IPS-18a (cell line): Measurements from ENCODE around the gene NTRK2.

ENCODE experiments used
- H3K27ac ChIP-seq: one replicate; pipeline ENCODE4 v1.5.1; 2013; ENCODE audit warnings: low read length
- H3K27me3 ChIP-seq: one replicate; pipeline ENCODE4 v1.6.1; 2013; ENCODE audit warnings: mild to moderate bottlenecking, low read length; ENCODE audit not compliant: control insufficient read depth, insufficient read depth
- H3K36me3 ChIP-seq: one replicate; pipeline ENCODE4 v1.6.1; 2013; ENCODE audit warnings: low read depth, low read length; ENCODE audit not compliant: control insufficient read depth
- H3K4me1 ChIP-seq: one replicate; pipeline ENCODE4 v1.6.1; 2013; ENCODE audit warnings: low read depth, low read length; ENCODE audit not compliant: control insufficient read depth
- H3K4me3 ChIP-seq: one replicate; pipeline ENCODE4 v1.5.1; 2013; ENCODE audit warnings: low read length
- H3K9ac ChIP-seq: one replicate; pipeline ENCODE4 v1.6.1; 2013; ENCODE audit warnings: mild to moderate bottlenecking, low read length, moderate library complexity
- H3K9me3 ChIP-seq: one replicate; pipeline ENCODE4 v1.6.1; 2013; ENCODE audit warnings: low read depth, low read length; ENCODE audit not compliant: control insufficient read depth

The NTRK2 gene

DNA sequence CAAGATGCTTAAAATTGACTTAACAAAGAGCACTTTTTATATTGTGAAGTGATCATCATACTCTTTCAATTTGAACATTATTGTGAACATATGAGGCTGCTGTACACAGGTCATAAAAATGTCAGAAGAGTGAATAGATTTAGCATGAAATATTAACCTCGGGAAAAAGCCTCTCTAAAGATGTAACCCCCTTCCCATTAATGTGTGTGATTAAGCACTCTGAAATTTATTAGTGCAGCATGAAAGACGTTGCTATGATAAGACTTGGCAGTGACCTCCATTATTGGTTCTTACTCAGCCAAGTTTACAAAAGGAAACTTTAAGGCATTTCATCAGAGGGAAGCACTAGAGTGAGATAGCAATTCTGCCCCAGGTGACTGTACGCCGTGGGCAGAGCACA is 326.5 kb downstream of the NTRK2 start:
- no peak overlapping the region for H3K4me3 ChIP-seq
- peaks cover 8% of the 10 kb centered on the region for H3K9me3 ChIP-seq
- H3K9ac ChIP-seq = no peak overlapping the region
- H3K27ac ChIP-seq = no peak overlapping the region
- no peaks in the 10 kb centered on the region for H3K27me3 ChIP-seq
- no peaks in the 10 kb centered on the region for H3K4me1 ChIP-seq
- H3K36me3 ChIP-seq = no peaks in the 10 kb centered on the region

DNA sequence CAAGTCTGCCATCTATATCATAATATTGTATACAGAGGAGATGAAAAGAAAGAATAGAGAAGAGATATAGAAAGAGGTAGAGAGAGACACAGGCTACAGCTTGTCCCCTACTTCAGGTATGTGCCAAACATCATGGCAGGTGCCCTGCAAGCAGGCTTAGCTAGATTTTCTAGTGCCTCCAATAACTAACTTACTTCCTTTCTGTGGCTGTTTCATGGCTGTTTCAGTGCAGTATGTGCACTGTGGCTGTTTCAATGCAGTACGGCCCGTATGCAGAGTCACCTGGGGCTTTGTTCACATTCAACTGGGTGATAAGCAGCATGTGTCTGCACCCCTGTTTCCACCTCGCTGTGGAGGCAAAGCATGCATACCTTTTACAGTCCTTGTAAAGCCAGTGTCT is 327.2 kb downstream of the NTRK2 start:
- Histone ChIP-seq H3K27ac (no peak overlapping the region), H3K27me3 (no peaks in the 10 kb centered on the region), H3K4me1 (peaks cover 2% of the 10 kb centered on the region), H3K9me3 (peaks cover 12% of the 10 kb centered on the region), H3K36me3 (no peaks in the 10 kb centered on the region), H3K4me3 (no peak overlapping the region), H3K9ac (no peak overlapping the region)

DNA sequence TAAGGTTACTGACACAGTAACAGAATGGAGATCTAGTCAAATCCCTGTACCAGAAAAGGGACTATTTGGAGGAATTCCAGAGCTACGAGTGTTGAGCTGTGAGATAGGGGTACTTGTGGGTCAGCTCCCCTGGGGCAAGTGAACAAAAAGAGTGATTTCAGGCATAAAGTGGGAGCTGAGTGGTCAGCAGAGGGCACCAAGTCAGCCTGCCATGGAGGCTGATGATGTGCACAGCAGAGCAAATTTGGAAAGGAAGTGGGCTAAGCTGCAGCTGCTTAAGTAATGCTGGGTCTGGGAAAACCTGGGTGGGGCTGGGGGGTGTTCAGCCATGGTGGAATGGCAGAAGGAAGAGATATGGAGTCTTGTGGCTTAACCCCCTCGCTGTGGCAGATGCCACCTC is 327.9 kb downstream of the NTRK2 start:
- Histone ChIP-seq H3K4me1 (peaks cover 9% of the 10 kb centered on the region), H3K4me3 (no peak overlapping the region)

DNA sequence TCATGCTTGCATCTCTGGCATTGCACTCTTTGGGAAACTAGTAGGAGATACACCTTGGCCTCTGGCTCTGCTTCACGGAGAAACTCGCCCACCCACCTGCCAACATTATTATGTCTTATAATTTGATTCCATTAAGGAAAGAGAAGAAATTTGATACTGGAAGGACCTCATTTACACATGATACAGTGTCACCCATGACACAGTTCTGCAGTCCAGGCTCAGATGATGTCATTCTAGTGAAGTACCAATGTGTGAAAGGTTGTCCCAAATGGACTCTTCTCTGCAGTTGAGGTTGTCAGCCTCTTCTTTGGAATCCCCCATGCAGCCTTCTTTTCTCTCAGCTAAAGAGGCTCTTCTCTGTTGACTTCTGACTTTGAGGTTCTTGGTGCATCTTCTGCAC is 329.1 kb downstream of the NTRK2 start:
- Histone ChIP-seq H3K9me3 (peaks cover 12% of the 10 kb centered on the region), H3K36me3 (no peaks in the 10 kb centered on the region), H3K4me3 (no peak overlapping the region), H3K27ac (no peak overlapping the region), H3K27me3 (no peaks in the 10 kb centered on the region), H3K4me1 (peaks cover 9% of the 10 kb centered on the region), H3K9ac (no peak overlapping the region)

More for the DNA sequence above, 327.9 kb downstream of the NTRK2 start:
- H3K9me3 ChIP-seq = peaks cover 12% of the 10 kb centered on the region
- H3K27ac ChIP-seq = no peak overlapping the region
- H3K9ac ChIP-seq = no peak overlapping the region
- no peaks in the 10 kb centered on the region for H3K27me3 ChIP-seq
- no peaks in the 10 kb centered on the region for H3K36me3 ChIP-seq

DNA sequence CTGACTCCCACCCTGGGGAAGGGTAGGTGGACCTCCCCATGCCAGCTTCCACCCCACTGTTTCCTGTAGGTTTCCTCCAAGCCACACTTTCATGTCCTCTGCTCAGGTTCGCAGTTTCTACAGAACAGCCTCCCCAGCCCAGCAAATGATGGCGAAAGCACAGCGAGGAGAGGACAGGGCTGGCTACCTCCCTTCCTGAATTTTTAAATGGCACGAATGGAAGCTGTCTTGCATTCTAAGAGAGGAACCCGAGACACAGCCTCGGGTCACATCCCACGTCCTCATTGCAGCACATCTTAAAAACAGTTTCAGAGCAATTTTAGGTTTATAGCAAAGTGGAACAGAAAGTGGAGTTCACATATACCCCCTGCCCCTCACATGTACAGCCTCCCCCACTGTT is 330.3 kb downstream of the NTRK2 start:
- no peaks in the 10 kb centered on the region for H3K27me3 ChIP-seq
- no peaks in the 10 kb centered on the region for H3K36me3 ChIP-seq
- H3K9ac ChIP-seq = no peak overlapping the region
- peaks cover 12% of the 10 kb centered on the region for H3K9me3 ChIP-seq
- no peak overlapping the region for H3K4me3 ChIP-seq
- peaks cover 13% of the 10 kb centered on the region for H3K4me1 ChIP-seq
- H3K27ac ChIP-seq = no peak overlapping the region

DNA sequence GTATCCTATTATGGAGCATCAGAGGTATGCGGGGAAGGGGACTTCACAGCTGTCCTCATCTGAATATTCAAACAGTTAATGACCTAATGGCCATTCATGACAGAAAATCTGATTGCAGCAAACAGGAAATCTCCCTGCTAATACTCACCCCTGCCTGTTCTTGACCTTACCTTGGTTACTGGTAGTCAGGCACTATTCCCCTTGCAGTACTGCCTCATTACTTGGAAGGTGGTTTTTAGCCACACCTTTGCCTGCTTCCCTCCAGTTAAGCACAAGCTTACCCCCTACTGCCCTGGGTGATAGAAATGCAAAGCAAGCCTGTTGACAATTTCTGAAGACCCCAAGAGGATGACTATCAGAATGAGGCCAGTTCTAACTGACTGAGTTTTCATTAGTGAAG is 332.4 kb downstream of the NTRK2 start:
- no peak overlapping the region for H3K27ac ChIP-seq

DNA sequence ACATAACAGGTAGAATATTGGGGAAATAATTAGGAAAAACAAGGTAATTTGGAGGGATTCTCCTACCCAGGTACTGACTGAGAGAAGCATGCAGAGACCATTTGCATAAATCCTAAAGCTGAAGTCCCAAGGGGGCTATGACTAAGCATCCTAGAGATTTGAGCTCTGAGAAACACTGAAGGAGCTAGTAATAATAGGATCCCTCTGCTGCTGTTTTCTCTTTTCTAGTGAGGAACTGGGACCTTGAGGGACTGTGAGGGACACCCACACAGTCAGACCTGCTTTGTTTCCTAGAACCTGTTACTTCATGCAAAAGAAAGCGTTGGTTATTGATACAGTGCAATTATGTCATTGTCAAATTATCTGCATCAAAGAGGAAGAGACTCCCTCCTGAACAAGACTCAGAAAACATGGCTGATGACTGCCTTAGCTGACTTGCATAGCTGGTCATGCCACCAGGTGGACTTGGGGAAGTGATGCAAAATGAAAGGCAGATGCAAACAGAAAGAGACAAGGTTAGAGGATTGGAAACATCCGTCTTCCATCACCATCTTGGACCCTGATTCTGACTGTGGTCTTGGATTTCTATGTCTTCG is 335.4 kb downstream of the NTRK2 start:
- no peak overlapping the region for H3K9ac ChIP-seq
- peaks cover 15% of the 10 kb centered on the region for H3K4me1 ChIP-seq
- no peaks in the 10 kb centered on the region for H3K36me3 ChIP-seq
- H3K27ac ChIP-seq = no peak overlapping the region
- peaks cover 12% of the 10 kb centered on the region for H3K9me3 ChIP-seq
- no peaks in the 10 kb centered on the region for H3K27me3 ChIP-seq
- H3K4me3 ChIP-seq = no peak overlapping the region

More for the DNA sequence above, 332.4 kb downstream of the NTRK2 start:
- peaks cover 15% of the 10 kb centered on the region for H3K4me1 ChIP-seq
- H3K9ac ChIP-seq = no peak overlapping the region
- H3K4me3 ChIP-seq = no peak overlapping the region
- H3K36me3 ChIP-seq = no peaks in the 10 kb centered on the region
- no peaks in the 10 kb centered on the region for H3K27me3 ChIP-seq
- peaks cover 12% of the 10 kb centered on the region for H3K9me3 ChIP-seq

DNA sequence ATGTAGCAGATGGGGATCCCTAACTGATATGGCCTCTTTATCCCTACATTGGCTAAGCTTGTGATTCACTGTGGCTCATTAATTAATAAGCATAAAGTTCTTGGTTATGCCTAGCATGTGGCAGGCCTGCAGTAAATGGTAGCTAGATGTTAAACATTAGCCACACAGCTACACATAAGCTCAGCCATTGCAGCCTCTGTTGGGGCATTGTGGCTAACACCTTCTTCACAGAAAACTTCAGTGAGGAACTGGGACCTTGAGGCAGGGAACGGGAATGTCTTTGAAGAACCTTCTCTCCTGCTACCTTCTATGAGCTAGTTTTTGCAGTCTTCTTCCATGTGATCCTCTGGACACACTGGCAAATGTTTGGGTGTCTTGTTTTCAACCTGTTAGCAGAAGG is 338.2 kb downstream of the NTRK2 start:
- no peaks in the 10 kb centered on the region for H3K36me3 ChIP-seq
- no peak overlapping the region for H3K9ac ChIP-seq
- H3K4me1 ChIP-seq = peaks cover 6% of the 10 kb centered on the region
- no peaks in the 10 kb centered on the region for H3K9me3 ChIP-seq
- no peak overlapping the region for H3K27ac ChIP-seq
- no peaks in the 10 kb centered on the region for H3K27me3 ChIP-seq
- no peak overlapping the region for H3K4me3 ChIP-seq

DNA sequence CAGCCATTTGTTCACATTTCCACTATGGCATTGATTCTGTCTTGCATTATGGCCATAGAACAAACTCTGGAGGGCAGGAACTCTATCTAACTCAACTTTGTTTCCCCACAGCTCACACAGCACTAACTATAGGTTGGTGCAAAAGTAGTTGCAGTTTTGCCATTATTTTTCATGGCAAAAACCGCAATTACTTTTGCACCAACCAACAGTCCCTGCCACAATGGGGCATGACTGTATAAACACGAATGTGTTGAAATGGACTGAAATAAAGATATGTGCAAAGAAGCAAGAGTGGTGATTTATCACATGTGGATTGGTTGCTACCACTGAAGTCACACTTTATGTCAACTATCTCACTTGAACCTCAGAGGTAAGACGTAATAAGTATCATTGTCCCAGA is 338.7 kb downstream of the NTRK2 start:
- no peak overlapping the region for H3K4me3 ChIP-seq
- no peaks in the 10 kb centered on the region for H3K36me3 ChIP-seq
- H3K4me1 ChIP-seq = peaks cover 6% of the 10 kb centered on the region
- H3K27me3 ChIP-seq = no peaks in the 10 kb centered on the region
- no peak overlapping the region for H3K9ac ChIP-seq
- H3K9me3 ChIP-seq = no peaks in the 10 kb centered on the region
- H3K27ac ChIP-seq = no peak overlapping the region

DNA sequence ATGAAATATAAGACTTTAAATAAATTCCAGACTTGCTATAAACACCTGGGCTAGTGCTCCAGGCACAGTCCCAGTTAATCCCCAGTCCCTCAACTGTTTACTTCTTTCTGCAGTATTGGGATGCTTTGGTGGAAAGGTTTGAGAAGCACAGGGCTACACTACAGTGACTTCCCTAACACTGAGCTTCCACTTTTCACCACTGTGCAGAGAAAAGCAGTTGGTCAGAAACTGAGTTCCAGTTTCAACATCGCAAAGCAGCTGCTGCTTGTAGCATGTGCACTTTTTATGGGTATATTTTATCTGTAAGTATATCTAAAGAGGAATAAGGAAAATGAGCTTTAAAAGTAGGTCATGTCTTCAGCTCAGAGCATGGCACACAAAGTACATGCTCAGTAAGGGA is 339.7 kb downstream of the NTRK2 start:
- H3K4me1 ChIP-seq = peaks cover 6% of the 10 kb centered on the region
- H3K36me3 ChIP-seq = no peaks in the 10 kb centered on the region
- H3K4me3 ChIP-seq = no peak overlapping the region
- H3K27ac ChIP-seq = no peak overlapping the region
- H3K27me3 ChIP-seq = no peaks in the 10 kb centered on the region
- H3K9me3 ChIP-seq = no peaks in the 10 kb centered on the region
- no peak overlapping the region for H3K9ac ChIP-seq

DNA sequence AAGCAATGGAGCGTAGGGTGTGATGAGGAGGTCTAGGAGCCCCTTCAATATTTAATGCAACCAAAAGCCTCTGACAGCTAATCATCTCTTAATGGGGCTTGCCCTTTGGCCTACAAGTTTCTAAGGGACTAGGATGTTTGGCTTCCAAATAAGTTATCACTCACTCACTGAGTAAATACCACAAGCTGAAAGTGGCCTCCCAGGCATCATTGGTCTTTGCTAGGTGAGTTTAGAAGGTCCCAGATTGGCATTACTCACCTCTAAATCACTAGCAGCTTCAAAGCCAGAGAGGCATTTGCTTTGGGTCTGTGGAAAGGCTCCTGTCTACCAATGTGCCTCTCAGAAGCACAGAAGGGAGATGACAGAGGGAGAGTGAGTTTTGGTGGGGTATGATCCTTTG is 344.2 kb downstream of the NTRK2 start:
- Histone ChIP-seq H3K4me1 (no peaks in the 10 kb centered on the region), H3K9ac (no peak overlapping the region), H3K9me3 (no peaks in the 10 kb centered on the region), H3K36me3 (no peaks in the 10 kb centered on the region), H3K4me3 (no peak overlapping the region), H3K27ac (no peak overlapping the region), H3K27me3 (no peaks in the 10 kb centered on the region)

DNA sequence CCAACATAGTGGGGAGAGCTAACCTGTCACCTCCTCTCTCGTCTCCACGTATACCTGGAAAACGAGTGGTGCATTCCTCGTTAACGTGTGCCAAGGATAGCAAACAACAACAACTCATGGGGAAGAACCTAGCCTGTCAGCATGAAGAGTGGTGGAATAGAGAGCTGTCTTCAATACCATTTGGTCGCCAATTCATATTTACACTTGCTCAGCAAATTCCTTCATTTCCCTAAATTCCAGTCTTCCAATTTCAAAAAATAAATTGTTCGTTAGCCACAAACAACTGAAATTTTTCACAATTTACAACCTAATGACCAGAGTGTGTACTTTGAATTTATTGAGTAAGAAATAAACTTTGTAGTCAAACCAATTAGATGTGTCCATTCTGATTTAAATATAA is 344.8 kb downstream of the NTRK2 start:
- Histone ChIP-seq H3K36me3 (no peaks in the 10 kb centered on the region), H3K9me3 (no peaks in the 10 kb centered on the region), H3K9ac (no peak overlapping the region), H3K4me3 (no peak overlapping the region), H3K4me1 (no peaks in the 10 kb centered on the region), H3K27ac (no peak overlapping the region), H3K27me3 (no peaks in the 10 kb centered on the region)
